Measurements from ENCODE around the gene HTR2B.
"Not testable (repeated sequence)": the region's sequence is repeated elsewhere in the genome, so short reads cannot be mapped to it uniquely, and the experiment has no call there.

Gene HTR2B

GRCh38 chr2:231124838-231125568 lies at the start of gene HTR2B:
HTR2B (minus strand) TSS chr2:231125042; CDS start chr2:231123764, 1,278 bp downstream.
- no peak for DNase-seq (ENCODE audit: low spot score)

GRCh38 chr2:231174211-231174651 lies 49.4 kb upstream of the HTR2B start:
- DNase-seq (ENCODE audit: low spot score) = no peak

GRCh38 chr2:231172025-231172424 lies 47.2 kb upstream of the HTR2B start:
- no peak for DNase-seq (ENCODE audit: low spot score)

GRCh38 chr2:231170055-231170454 lies 45.2 kb upstream of the HTR2B start:
- DNase-seq (ENCODE audit: low spot score) = no peak

- DNase-seq (ENCODE audit: low spot score) = no peak
Observed at GRCh38 chr2:231169488-231169887, 44.6 kb upstream of the HTR2B start.

- DNase-seq (ENCODE audit: low spot score) = no peak
Observed at GRCh38 chr2:231168460-231169139, 43.8 kb upstream of the HTR2B start.

GRCh38 chr2:231167745-231168459 lies 43.1 kb upstream of the HTR2B start:
- no peak for DNase-seq (ENCODE audit: low spot score)

- no peak for DNase-seq (ENCODE audit: low spot score)
Observed at GRCh38 chr2:231163414-231164095, 38.7 kb upstream of the HTR2B start.

GRCh38 chr2:231163011-231163410 lies 38.2 kb upstream of the HTR2B start:
- no peak for DNase-seq (ENCODE audit: low spot score)

GRCh38 chr2:231161877-231162329 lies 37.1 kb upstream of the HTR2B start:
- DNase-seq (ENCODE audit: low spot score) = no peak

GRCh38 chr2:231161252-231161839 lies 36.5 kb upstream of the HTR2B start:
- no peak for DNase-seq (ENCODE audit: low spot score)

- no peak for DNase-seq (ENCODE audit: low spot score)
Observed at GRCh38 chr2:231160701-231161100, 35.9 kb upstream of the HTR2B start.

- no peak for DNase-seq (ENCODE audit: low spot score)
Observed at GRCh38 chr2:231159306-231159705, 34.5 kb upstream of the HTR2B start.

- no peak for DNase-seq (ENCODE audit: low spot score)
Observed at GRCh38 chr2:231152800-231153557, 28.1 kb upstream of the HTR2B start.

- DNase-seq (ENCODE audit: low spot score) = no peak
Observed at GRCh38 chr2:231146665-231147064, 21.8 kb upstream of the HTR2B start.

GRCh38 chr2:231144896-231145295 lies 20.1 kb upstream of the HTR2B start:
- no peak for DNase-seq (ENCODE audit: low spot score)

GRCh38 chr2:231140808-231141207 lies 16.0 kb upstream of the HTR2B start:
- not testable (repeated sequence) for DNase-seq (ENCODE audit: low spot score)

- DNase-seq (ENCODE audit: low spot score) = no peak
Observed at GRCh38 chr2:231139796-231140195, 15.0 kb upstream of the HTR2B start.

- DNase-seq (ENCODE audit: low spot score) = no peak
Observed at GRCh38 chr2:231138699-231139098, 13.9 kb upstream of the HTR2B start.

- no peak for DNase-seq (ENCODE audit: low spot score)
Observed at GRCh38 chr2:231134910-231135655, 10.2 kb upstream of the HTR2B start.

Measured in D341Med (cell line).